GM19324 (cell line): ENCODE results near the gene CYBA.

Source experiments
- ATAC-seq: cut with Tn5 transposase; IDR thresholded peaks from one replicate; pipeline ENCODE4 v1.9.1; 2021; ENCODE audit warnings: mild to moderate bottlenecking, moderate library complexity; ENCODE audit not compliant: unreplicated experiment, low FRiP score

Gene CYBA

DNA sequence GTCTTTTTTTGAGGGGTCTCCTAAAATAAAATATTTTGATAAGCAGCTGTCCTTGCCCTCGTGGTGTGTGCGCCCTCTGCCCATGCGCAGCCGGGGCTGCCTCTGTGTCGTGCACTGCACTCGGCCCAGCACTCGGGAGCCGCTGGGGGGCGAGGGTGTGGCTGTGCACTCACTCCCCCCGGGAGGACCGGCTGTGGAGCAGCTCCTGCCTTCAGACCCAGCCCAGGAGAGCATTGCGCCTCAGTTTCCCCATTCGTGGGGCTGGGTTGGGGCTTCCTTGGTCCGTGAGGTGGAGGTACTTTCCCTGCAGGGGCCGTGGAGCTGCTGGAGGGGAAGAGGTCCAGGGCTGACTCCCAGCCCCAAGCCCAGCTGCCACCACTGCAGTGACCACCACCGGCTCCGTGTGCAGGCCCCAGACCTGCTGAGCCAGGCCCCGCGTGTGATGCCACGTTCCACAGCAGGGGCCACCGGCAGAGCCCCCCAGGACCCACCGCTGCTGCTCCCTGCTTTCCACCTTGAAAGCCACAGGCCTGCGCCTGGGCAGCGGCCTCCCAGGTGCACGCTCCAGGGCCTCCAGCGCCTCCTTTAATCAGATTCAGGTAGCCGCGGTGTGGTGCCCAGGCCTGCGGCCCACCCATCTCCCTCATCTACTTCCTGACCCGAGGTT is 18.8 kb downstream of the CYBA start:
- no peak for ATAC-seq

DNA sequence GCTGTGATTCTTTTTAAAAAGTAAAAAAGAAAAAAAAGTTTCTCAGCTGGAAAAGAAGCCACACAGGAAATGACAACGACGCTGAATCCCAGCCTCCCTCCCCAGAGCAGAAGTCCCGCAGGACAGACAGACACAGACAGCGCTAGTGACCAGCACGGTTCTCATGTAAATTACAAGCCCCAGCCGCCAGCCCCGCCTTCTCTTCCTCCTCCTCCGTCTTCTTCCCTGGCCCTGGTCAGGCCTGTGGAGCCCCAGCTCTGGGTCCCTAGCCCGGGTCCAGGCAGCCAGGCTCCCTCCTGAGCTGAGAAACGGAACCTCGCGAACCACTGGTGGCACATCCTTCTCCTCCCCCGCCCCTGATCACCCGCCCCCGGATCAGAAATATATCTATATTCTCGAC is 19.5 kb downstream of the CYBA start:
- ATAC-seq = no peak

DNA sequence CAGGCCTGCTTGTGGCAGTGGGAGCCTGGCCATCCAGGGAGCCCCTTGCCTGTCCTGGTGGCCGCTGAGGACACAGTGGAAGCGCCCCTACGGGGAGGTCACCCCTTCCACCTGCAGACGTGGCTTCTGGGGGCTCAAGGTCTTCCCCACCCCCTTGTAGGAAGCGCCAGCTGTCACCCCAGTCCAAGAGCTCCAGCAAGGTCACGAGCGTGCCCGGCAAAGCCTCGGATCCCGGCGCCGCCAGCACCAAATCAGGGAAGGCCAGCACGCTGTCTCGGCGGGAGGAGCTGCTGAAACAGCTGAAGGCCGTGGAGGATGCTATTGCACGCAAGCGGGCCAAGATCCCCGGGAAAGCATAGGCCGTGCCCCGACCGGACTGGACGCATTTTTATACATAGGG is 19.9 kb downstream of the CYBA start:
- no peak for ATAC-seq

- no peak for ATAC-seq
Measured at GRCh38 chr16:88630433-88630832, 20.4 kb downstream of the CYBA start.

GRCh38 chr16:88629835-88630234 is 21.0 kb downstream of the CYBA start:
- ATAC-seq = no peak

DNA sequence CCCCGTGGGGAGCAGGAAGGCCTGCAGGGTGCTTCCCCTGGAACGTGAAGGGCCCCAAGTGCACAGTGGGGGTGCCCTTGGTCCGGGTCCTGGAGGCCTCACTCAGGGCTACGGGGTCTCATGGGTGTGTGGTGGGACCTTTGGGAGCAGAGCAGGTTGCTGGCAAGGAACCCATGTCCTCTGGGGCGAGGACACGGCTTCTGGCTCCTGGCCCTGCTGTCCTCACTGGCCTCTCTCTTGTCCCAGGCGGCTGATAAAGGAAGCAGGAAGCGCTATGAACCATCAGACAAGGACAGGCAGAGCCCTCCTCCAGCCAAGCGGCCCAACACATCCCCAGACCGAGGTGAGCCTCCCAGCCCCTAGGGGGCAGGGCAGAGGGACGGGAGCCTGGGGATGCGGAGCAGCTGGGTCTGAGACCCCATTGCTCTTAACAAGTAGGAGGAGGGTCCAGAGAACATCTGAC is 22.3 kb downstream of the CYBA start:
- no peak for ATAC-seq

GRCh38 chr16:88627531-88628411 is 23.1 kb downstream of the CYBA start:
- ATAC-seq = no peak

- no peak for ATAC-seq
Measured at GRCh38 chr16:88626646-88627045, 24.2 kb downstream of the CYBA start.

- ATAC-seq = no peak
Measured at GRCh38 chr16:88624977-88625576, 25.8 kb downstream of the CYBA start.

GRCh38 chr16:88624481-88624880 is 26.4 kb downstream of the CYBA start:
- no peak for ATAC-seq

DNA sequence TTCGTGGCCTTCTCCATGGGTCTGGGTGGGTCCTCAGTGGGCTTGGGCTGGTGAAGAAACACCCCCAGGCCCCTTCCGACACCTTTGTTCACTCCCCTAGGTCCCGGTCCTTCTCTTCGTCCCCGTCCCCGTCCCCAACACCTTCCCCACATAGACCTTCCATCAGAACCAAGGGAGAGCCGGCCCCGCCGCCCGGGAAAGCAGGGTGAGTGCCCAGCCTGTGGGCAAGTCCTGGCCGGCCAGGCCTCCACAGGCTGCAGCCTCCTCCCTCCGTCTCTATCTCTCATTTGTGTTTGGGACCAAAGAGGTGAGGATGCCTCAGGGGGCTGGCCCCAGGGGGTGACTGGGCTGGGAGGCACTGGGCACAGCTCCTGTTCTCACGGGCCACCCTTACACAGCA is 27.0 kb downstream of the CYBA start:
- ATAC-seq = no peak

- no peak for ATAC-seq
Measured at GRCh38 chr16:88622866-88623265, 28.0 kb downstream of the CYBA start.

GRCh38 chr16:88622125-88622524 is 28.7 kb downstream of the CYBA start:
- ATAC-seq = no peak

GRCh38 chr16:88619859-88620815 is 30.7 kb downstream of the CYBA start:
- ATAC-seq = no peak

GRCh38 chr16:88618956-88619667 is 31.7 kb downstream of the CYBA start:
- ATAC-seq = no peak

DNA sequence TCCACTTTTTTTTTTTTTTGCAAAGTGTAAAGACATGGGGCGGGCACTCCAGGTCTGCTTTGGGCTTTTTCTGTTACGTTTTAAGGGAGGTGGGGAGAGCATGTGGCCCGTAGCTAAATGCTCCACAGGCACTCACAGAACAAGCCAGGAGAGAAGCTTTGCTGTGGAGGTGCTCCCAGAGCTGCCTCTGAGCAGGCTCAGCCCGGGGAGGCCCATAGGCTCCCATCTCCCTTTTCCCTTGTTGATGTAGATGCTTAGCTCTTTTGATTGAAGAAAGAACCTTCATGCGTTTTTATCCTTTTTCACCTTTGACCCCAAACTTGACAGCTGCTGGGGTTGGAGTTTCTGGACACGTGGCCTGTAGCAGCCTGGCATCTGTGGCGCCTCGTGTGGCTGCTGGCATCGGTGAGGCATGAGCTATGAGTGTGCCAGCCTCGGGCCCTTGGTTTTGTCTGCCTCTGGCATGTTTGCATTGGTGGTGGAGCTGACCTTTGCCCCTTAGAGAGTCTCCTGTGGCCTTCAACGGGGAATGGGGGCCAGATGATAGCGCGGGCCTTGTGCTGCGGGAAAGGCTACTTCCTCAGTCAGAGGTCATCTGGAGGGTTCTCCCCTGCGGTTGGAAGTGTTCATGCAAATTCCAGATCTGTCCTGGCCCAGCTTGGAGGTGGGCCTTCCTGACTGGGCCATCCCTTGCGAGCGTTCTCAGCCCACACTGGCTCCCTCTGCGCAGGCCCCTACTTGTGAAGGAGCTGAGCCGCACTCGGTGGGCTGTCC is 32.5 kb downstream of the CYBA start:
- ATAC-seq = no peak

- no peak for ATAC-seq
Measured at GRCh38 chr16:88617268-88618031, 33.4 kb downstream of the CYBA start.

DNA sequence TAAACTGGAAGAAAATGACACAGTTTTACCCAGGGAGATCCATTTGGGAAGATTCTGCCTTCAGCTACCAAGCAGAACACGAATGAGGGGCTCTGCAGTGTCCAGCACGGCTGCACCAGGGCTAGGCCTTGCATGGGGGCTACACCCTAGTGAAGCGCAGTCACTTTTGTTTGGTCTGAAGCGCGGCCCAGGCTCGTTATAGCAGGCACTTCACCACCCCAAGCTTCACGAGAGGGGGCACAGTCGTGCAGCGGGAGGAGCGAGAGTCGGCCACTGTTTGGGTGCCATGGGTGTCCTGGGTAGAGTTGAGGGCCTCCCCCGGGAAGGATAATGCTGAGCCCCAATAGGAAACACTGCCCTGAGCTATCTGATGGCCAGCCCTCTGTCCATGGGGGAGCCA is 34.1 kb downstream of the CYBA start:
- no peak for ATAC-seq
